Peyer's patch (tissue), 4 donors: ENCODE data around the gene STK38L.

ENCODE experiments used
- POLR2A ChIP-seq, 2 donors: fragments of 450-650 bp; IDR thresholded peaks; one replicate each; pipeline ENCODE4 v1.5.1; 2017; ENCODE audit warnings: antibody characterized with exemption in 2 of 2, mild to moderate bottlenecking in 2 of 2, moderate library complexity in 2 of 2
- TF ChIP-seq, protein P1 (sequence below), 6 experiments: fragments of 450-650 bp in 4 of 6; fragments of 200-600 bp in 2 of 6; sonication (generic) in 1 of 6; IDR thresholded peaks; one replicate each; pipeline ENCODE4 v1.5.1; 2017 to 2019; ENCODE audit warnings: antibody characterized with exemption in 6 of 6, mild to moderate bottlenecking in 3 of 6, moderate library complexity in 1 of 6

DNA sequence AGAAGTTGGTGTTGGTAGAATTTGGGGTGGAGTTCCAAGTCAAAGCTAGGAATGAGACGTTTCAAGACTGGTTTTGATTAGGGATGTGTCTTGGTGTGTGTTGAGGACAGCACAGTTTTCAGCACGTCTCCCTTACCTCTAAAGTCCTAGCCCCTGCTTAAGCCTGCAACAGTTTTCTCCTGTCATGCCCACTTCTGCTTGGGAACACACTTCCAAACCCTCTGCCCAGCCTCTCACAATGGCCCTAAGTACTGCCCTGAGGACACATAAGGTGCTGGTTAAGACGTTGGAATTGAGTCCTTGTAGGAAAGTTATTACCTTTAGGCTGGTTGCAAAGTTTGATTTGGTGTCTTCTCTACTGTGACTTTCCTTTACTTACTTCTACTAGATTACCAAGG, 87.8 kb downstream of the STK38L start:
- TF ChIP-seq, protein P1, sequence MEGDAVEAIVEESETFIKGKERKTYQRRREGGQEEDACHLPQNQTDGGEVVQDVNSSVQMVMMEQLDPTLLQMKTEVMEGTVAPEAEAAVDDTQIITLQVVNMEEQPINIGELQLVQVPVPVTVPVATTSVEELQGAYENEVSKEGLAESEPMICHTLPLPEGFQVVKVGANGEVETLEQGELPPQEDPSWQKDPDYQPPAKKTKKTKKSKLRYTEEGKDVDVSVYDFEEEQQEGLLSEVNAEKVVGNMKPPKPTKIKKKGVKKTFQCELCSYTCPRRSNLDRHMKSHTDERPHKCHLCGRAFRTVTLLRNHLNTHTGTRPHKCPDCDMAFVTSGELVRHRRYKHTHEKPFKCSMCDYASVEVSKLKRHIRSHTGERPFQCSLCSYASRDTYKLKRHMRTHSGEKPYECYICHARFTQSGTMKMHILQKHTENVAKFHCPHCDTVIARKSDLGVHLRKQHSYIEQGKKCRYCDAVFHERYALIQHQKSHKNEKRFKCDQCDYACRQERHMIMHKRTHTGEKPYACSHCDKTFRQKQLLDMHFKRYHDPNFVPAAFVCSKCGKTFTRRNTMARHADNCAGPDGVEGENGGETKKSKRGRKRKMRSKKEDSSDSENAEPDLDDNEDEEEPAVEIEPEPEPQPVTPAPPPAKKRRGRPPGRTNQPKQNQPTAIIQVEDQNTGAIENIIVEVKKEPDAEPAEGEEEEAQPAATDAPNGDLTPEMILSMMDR (IDR thresholded peaks at IDR 0.05) = no peak
- TF ChIP-seq POLR2A (IDR thresholded peaks at IDR 0.05) = no peak
